GM10248 (cell line): ENCODE measurements around the gene MUCL1.

ENCODE experiments used
- CTCF ChIA-PET: fragments of 300-600 bp; sonication (Branson Sonifier 250); formaldehyde crosslinking; extraction: SDS; loops from one replicate; lab custom pipeline; 2021; ENCODE audit warnings: antibody characterized with exemption; lab: Yijun Ruan, JAX
- POLR2A ChIA-PET: fragments of 350-650 bp; sonication (Branson Sonifier 250); formaldehyde crosslinking; extraction: SDS; loops from one replicate; lab custom pipeline; 2020; ENCODE audit warnings: antibody characterized with exemption; lab: Yijun Ruan, JAX
- DNase-seq: peaks from one replicate; pipeline ENCODE4 v3.0.0; 2012; ENCODE audit errors: extremely low spot score
- TF ChIP-seq, protein P1 (sequence below): IDR thresholded peaks from 2 replicates; pipeline ENCODE4 v1.5.1; 2012; ENCODE audit warnings: mild to moderate bottlenecking, low read depth; ENCODE audit errors: extremely low read depth, missing control alignments, control extremely low read depth

Gene MUCL1

GRCh38 chr12:54840244-54840865 is 14.0 kb upstream of the MUCL1 start:
- ChIA-PET CTCF (no interaction called here), POLR2A (no interaction called here)
- no peak for DNase-seq
- TF ChIP-seq, protein P1, sequence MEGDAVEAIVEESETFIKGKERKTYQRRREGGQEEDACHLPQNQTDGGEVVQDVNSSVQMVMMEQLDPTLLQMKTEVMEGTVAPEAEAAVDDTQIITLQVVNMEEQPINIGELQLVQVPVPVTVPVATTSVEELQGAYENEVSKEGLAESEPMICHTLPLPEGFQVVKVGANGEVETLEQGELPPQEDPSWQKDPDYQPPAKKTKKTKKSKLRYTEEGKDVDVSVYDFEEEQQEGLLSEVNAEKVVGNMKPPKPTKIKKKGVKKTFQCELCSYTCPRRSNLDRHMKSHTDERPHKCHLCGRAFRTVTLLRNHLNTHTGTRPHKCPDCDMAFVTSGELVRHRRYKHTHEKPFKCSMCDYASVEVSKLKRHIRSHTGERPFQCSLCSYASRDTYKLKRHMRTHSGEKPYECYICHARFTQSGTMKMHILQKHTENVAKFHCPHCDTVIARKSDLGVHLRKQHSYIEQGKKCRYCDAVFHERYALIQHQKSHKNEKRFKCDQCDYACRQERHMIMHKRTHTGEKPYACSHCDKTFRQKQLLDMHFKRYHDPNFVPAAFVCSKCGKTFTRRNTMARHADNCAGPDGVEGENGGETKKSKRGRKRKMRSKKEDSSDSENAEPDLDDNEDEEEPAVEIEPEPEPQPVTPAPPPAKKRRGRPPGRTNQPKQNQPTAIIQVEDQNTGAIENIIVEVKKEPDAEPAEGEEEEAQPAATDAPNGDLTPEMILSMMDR = no peak

DNA sequence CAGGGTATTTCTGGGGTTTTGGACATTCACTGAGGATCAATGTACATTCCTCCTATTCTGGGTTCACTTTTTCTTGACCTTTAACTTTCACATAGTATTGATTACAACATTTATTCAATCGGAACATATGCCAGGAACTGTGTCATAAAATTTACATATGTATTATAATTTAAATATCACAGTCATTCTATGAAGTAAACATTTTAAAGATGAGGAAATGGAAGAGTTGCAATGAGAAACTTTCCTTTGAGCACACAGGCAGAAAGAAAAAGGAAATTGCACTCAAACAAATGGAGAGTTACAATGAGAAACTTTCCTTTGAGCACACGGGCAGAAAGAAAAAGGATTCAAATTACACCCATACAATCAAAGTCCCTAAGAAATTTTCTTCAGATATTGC is 3.1 kb downstream of the MUCL1 start:
- ChIA-PET POLR2A (no interaction called here), CTCF (no interaction called here)
- TF ChIP-seq, protein P1 = no peak
- DNase-seq = no peak

- TF ChIP-seq, protein P1 = no peak
- DNase-seq = no peak
- POLR2A ChIA-PET = no interaction called here
- CTCF ChIA-PET = interaction anchor here (1.2 kb wide), 1 partner anchor 214 kb away, joined by 3 read pairs; no protein-coding TSS in a partner anchor
These were observed 4.2 kb downstream of the MUCL1 start for GRCh38 chr12:54858562-54858961.

DNA sequence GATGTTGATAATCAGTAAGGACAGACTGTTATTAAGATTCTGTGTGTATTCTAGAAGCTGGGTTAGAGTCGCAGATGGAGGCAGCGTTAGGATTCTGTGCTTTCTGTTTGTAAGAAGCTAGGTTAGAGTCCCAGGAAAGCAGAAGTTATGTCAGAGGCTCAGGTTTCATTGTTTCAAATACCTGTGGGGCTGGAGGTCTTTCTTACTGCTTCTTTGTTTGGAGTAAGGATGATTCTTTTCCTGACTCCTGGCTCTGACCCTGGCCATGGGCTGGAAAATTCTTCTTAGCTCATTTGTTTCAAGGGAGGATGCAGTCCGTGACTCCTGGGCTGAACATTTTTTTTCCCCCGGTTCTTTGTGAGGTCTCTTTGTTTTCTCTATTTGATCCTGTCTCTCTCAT is 5.2 kb downstream of the MUCL1 start:
- ChIA-PET POLR2A (no interaction called here), CTCF (interaction anchor here (1.2 to 1.3 kb wide), 2 partner anchors 15 to 213 kb away, joined by 3 read pairs; no protein-coding TSS in a partner anchor)
- DNase-seq = no peak
- TF ChIP-seq, protein P1 = no peak

- CTCF ChIA-PET = interaction anchor here (1.5 kb wide), 1 partner anchor 9 kb away, joined by 4 read pairs; no protein-coding TSS in a partner anchor
- TF ChIP-seq, protein P1 = no peak
- DNase-seq = no peak
- POLR2A ChIA-PET = no interaction called here
These were observed 7.6 kb downstream of the MUCL1 start for GRCh38 chr12:54861927-54862326.

DNA sequence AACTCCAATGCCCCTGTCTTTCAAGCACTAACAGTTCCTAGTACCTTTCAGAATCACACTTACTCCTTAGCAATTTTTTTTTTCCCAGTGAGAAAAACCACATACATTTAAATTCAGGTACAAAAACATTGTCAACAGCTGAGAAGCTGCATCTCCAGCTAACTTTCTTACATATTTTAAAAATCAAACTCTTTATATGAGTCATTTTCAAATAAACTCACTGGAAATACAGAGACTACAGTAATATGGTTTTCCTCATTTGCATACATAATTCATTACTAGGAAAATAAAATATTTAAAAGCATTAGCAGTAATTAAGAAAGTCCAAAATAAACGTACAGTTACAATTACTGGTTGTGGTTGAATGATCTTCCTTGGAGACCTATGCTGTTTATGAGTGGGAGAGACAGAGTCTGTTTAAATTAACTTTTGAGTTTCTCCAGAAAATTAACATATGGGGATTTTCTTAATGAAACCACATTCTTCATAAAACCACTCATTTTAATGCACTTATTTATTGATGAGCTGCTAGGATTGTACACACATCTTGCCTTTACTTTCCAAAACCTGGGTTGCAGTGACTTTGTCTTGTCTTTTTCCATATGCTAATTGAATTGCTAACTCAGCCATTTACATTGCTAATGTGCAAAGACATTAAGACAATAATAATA is 9.8 kb downstream of the MUCL1 start:
- CTCF ChIA-PET = no interaction called here
- DNase-seq = no peak
- TF ChIP-seq, protein P1 = no peak
- POLR2A ChIA-PET = no interaction called here
